ENCODE results near the gene PDE6D.
"Not testable (repeated sequence)": the region's sequence is repeated elsewhere in the genome, so short reads cannot be mapped to it uniquely, and the experiment has no call there.

The PDE6D gene

DNA sequence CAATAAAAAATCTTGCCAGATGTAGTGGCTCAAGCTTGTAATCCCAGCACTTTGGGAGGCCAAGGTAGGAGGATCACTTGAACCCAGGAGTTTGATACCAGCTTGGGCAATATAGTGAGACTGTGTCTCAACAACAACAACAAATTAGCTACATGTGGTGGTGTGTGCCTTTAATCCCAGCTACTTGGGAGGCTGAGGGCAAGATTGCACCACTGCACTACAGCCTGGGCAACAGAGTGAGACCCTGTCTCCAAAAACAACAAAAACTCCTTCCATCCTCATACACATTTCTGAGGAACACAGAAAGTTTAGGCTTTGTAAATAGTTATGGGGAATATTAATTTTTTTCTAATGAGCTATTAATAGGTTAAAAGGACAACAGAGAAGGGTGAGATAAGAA, 17.0 kb downstream of the PDE6D start:
- no peak overlapping the region for H3K27ac ChIP-seq
- no peaks in the 10 kb centered on the region for H3K36me3 ChIP-seq
- H3K4me3 ChIP-seq (ENCODE audit: low read depth, low read length), result no peak overlapping the region
- no peaks in the 10 kb centered on the region for H3K27me3 ChIP-seq (ENCODE audit: insufficient read depth, low read depth, severe bottlenecking)
- DNase-seq, result no peak
- no peaks in the 10 kb centered on the region for H3K9me3 ChIP-seq (ENCODE audit: severe bottlenecking)
- TF ChIP-seq, protein P1, sequence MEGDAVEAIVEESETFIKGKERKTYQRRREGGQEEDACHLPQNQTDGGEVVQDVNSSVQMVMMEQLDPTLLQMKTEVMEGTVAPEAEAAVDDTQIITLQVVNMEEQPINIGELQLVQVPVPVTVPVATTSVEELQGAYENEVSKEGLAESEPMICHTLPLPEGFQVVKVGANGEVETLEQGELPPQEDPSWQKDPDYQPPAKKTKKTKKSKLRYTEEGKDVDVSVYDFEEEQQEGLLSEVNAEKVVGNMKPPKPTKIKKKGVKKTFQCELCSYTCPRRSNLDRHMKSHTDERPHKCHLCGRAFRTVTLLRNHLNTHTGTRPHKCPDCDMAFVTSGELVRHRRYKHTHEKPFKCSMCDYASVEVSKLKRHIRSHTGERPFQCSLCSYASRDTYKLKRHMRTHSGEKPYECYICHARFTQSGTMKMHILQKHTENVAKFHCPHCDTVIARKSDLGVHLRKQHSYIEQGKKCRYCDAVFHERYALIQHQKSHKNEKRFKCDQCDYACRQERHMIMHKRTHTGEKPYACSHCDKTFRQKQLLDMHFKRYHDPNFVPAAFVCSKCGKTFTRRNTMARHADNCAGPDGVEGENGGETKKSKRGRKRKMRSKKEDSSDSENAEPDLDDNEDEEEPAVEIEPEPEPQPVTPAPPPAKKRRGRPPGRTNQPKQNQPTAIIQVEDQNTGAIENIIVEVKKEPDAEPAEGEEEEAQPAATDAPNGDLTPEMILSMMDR (IDR thresholded peaks at IDR 0.05; ENCODE audit: low read depth, low read length), result no peak

DNA sequence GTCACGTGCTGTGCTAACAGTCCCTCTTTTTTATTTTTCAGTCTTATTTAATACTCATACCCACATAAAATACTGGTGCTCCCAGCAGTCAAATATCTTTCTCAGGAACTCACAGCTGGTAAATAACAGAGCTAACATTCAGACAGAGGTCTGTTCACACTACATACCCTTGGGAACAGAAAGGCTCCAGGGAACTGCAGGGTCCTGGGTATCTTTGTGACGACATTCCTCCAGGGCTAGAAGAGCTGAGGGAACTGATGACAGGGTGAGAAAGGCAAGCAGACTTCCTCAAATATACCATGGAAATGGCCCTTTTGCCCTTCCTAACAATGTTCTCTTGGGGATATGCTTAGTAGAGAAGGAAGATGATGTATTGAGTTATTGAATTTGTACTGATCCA, 19.3 kb downstream of the PDE6D start:
- TF ChIP-seq, protein P1 (IDR thresholded peaks at IDR 0.05; ENCODE audit: low read depth, low read length), result no peak
- no peak overlapping the region for H3K27ac ChIP-seq
- no peaks in the 10 kb centered on the region for H3K9me3 ChIP-seq (ENCODE audit: severe bottlenecking)
- no peaks in the 10 kb centered on the region for H3K27me3 ChIP-seq (ENCODE audit: insufficient read depth, low read depth, severe bottlenecking)
- H3K4me3 ChIP-seq (ENCODE audit: low read depth, low read length), result no peak overlapping the region
- DNase-seq, result no peak
- no peaks in the 10 kb centered on the region for H3K36me3 ChIP-seq

DNA sequence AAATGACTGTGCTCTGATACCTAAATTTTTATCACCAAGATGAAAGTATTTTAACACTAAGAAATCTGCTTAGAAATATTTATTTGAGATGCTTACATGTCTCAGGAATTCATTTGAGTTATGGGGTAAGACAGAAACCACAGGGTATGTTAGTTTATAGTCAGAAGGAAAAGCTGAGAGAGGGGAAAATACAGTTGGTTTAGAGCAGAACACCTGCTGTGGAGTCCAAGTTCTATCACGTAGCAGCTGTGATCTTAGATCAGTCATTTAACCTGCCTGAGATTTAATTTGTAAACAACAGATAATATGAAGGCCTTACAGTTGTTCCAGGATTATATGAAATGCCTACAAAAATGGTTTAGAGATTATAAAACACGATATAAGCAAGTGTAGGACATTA, 29.0 kb downstream of the PDE6D start:
- TF ChIP-seq, protein P1 (IDR thresholded peaks at IDR 0.05; ENCODE audit: low read depth, low read length), result no peak
- Histone ChIP-seq H3K36me3 (no peaks in the 10 kb centered on the region), H3K9me3 (ENCODE audit: severe bottlenecking) (no peaks in the 10 kb centered on the region), H3K4me3 (ENCODE audit: low read depth, low read length) (no peak overlapping the region), H3K27me3 (ENCODE audit: insufficient read depth, low read depth, severe bottlenecking) (no peaks in the 10 kb centered on the region), H3K27ac (no peak overlapping the region)
- DNase-seq, result no peak

DNA sequence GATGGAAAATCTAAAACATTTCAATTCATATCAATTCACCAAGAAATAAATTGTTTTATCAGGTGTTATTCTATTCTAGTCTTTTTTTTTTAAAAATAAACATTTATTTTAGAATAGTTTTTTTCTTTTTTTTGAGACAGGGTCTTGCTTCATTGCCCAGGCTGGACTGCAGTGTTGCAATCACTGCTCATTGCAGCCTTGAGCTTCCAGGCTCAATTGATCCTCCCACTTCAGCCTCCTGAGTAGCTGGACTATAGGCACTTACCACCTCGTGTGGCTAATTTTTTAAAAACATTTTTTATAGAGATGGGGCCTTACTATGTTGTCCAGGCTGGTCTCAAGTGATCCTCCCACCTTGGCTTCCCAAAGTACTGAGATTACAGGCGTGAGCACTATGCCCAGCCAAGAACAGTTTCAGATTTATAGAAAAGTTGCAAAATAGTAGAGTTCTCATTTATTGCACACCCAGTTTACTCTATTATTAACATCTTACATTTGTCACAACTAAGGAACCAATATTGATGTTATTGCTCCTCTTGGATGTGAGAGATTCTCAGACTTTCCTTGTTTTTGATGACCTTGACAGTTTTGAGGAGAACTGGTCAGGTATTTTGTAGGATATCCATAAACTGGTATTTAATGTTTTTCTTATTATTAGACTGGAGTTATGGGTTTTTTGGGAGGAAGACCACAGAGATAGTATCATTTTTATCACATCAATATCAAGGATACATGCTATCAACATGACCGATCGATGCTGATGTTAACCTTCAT, 29.9 kb downstream of the PDE6D start:
- no peak for DNase-seq
- no peaks in the 10 kb centered on the region for H3K9me3 ChIP-seq (ENCODE audit: severe bottlenecking)

DNA sequence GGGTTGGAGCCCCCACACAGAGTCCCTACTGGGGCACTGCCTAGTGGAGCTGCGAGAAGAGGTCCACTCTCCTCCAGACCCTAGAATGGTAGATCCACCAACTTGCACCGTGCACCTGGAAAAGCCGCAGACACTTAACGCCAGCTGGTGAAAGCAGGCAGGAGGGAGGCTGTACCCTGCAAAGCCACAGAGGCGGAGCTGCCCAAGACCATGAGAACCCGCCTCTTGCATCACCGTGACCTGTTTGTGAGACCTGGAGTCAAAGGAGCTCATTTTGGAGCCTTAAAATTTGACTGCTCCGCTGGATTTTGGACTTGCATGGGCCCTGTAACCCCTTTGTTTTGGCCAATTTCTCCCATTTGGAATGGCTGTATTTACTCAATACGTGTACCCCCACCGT, 32.1 kb downstream of the PDE6D start:
- not testable (repeated sequence) for H3K9me3 ChIP-seq (ENCODE audit: severe bottlenecking); H3K27me3 ChIP-seq (ENCODE audit: insufficient read depth, low read depth, severe bottlenecking); H3K36me3 ChIP-seq; H3K4me3 ChIP-seq (ENCODE audit: low read depth, low read length); H3K27ac ChIP-seq; DNase-seq

More for the DNA sequence above, 29.9 kb downstream of the PDE6D start:
- TF ChIP-seq, protein P1 (IDR thresholded peaks at IDR 0.05; ENCODE audit: low read depth, low read length), result no peak
- Histone ChIP-seq H3K4me3 (ENCODE audit: low read depth, low read length) (no peak overlapping the region), H3K36me3 (no peaks in the 10 kb centered on the region), H3K27ac (no peak overlapping the region), H3K27me3 (ENCODE audit: insufficient read depth, low read depth, severe bottlenecking) (no peaks in the 10 kb centered on the region)

DNA sequence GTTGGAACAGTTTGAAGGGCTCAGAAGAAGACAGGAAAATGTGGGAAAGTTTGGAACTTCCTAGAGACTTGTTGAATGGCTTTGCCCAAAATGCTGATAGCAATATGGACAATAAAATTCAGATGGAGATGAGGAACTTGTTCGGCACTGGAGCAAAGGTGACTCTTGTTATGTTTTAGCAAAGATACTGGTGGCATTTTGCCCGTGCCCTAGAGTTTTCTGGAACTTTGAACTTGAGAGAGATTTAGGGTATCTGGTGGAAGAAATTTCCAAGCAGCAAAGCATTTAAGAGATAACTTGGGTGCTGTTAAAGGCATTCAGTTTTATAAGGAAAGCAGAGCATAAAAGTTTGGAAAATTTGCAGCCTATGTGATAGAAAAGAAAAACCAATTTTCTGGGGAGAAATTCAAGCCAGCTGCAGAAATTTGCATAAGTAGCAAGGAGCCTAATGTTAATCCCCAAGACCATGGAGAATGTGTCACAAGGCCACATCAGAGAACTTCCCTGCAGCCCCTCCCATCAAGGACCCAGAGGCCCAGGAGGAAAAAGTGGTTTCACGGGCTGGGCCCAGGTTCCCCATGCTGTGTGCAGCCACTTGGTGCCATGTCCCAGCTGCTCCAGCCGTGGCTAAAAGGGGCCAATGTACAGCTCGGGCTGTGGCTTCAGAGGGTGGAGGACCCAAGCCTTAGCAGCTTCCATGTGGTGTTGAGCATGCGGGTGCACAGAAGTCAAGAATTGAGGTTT, 32.8 kb downstream of the PDE6D start:
- not testable (repeated sequence) for H3K9me3 ChIP-seq (ENCODE audit: severe bottlenecking); DNase-seq; H3K27ac ChIP-seq; H3K27me3 ChIP-seq (ENCODE audit: insufficient read depth, low read depth, severe bottlenecking); H3K36me3 ChIP-seq; H3K4me3 ChIP-seq (ENCODE audit: low read depth, low read length)
